ENCODE results near the gene GTF2H2.
"Not testable (repeated sequence)": the region's sequence is repeated elsewhere in the genome, so short reads cannot be mapped to it uniquely, and the experiment has no call there.

- TF ChIP-seq CTCF, POLR2A (IDR thresholded peaks at IDR 0.05): not testable (repeated sequence)
Measured at GRCh38 chr5:71084280-71085063, 17.0 kb upstream of the GTF2H2 start.

All from adrenal gland (tissue), 5 donors.